H9 (cell line): ENCODE measurements around the gene OR12D1. TPM values are rescaled to one million over a fixed set of nuclear protein-coding genes. Genes with fewer than 3 reads are reported as not detected.

Experiments
- DNase-seq: peaks from one replicate; pipeline ENCODE4 v3.0.0-alpha.2; 2017
- H2AFZ ChIP-seq: one replicate; pipeline ENCODE4 v1.6.1; 2013; ENCODE audit warnings: mild to moderate bottlenecking, low read length, control low read depth, moderate library complexity
- H2AK5ac ChIP-seq: 2 replicates; pipeline ENCODE4 v1.6.1; 2013; ENCODE audit warnings: low read length, control low read depth, mixed read lengths; ENCODE audit not compliant: insufficient read length
- H2BK120ac ChIP-seq: one replicate; pipeline ENCODE4 v1.6.1; 2013; ENCODE audit warnings: low read depth, mild to moderate bottlenecking, low read length, control low read depth, inconsistent platforms; ENCODE audit not compliant: poor library complexity, severe bottlenecking
- H2BK12ac ChIP-seq: 2 replicates; pipeline ENCODE4 v1.6.1; 2013; ENCODE audit warnings: low read length, control low read depth, mixed read lengths, low read depth; ENCODE audit not compliant: insufficient read length
- H2BK15ac ChIP-seq: 2 replicates; pipeline ENCODE4 v1.6.1; 2013; ENCODE audit warnings: low read depth, low read length, control low read depth
- H2BK20ac ChIP-seq: one replicate; pipeline ENCODE4 v1.6.1; 2013; ENCODE audit warnings: low read depth, mild to moderate bottlenecking, low read length, control low read depth, inconsistent platforms; ENCODE audit not compliant: poor library complexity, severe bottlenecking
- H2BK5ac ChIP-seq: 2 replicates; pipeline ENCODE4 v1.6.1; 2013; ENCODE audit warnings: low read length, control low read depth, mixed read lengths; ENCODE audit not compliant: insufficient read length
- H3K14ac ChIP-seq: 2 replicates; pipeline ENCODE4 v1.6.1; 2013; ENCODE audit warnings: low read length, control low read depth; ENCODE audit not compliant: insufficient read depth
- H3K18ac ChIP-seq: 2 replicates; pipeline ENCODE4 v1.6.1; 2013; ENCODE audit warnings: low read depth, mild to moderate bottlenecking, mixed read lengths, low read length, control low read depth; ENCODE audit not compliant: insufficient read length
- H3K23ac ChIP-seq: 2 replicates; pipeline ENCODE4 v1.6.1; 2013; ENCODE audit warnings: low read length, control low read depth, mixed read lengths, low read depth; ENCODE audit not compliant: insufficient read length
- H3K23me2 ChIP-seq: 2 replicates; pipeline ENCODE4 v1.6.1; 2013; ENCODE audit warnings: low read depth, mild to moderate bottlenecking, mixed read lengths, low read length, control low read depth; ENCODE audit not compliant: insufficient read length, poor library complexity, severe bottlenecking
- H3K27ac ChIP-seq: 2 replicates; pipeline ENCODE4 v1.5.1; 2013; ENCODE audit warnings: low read length, control low read depth, mixed read lengths, low read depth; ENCODE audit not compliant: insufficient read length
- H3K27me3 ChIP-seq: 2 replicates; pipeline ENCODE4 v1.6.1; 2013; ENCODE audit warnings: low read length, control low read depth, inconsistent platforms; ENCODE audit not compliant: insufficient read depth
- H3K4ac ChIP-seq: 2 replicates; pipeline ENCODE4 v1.6.1; 2013; ENCODE audit warnings: low read depth, mild to moderate bottlenecking, control low read depth, inconsistent platforms, low read length, moderate library complexity
- H3K4me1 ChIP-seq: 2 replicates; pipeline ENCODE4 v1.6.1; 2013; ENCODE audit warnings: low read length, control low read depth, inconsistent platforms; ENCODE audit not compliant: insufficient read depth
- H3K4me2 ChIP-seq: 2 replicates; pipeline ENCODE4 v1.6.1; 2013; ENCODE audit warnings: low read length, control low read depth, mixed read lengths; ENCODE audit not compliant: insufficient read length, insufficient read depth
- H3K56ac ChIP-seq: 2 replicates; pipeline ENCODE4 v1.6.1; 2013; ENCODE audit warnings: low read depth, mild to moderate bottlenecking, mixed read lengths, low read length, control low read depth; ENCODE audit not compliant: insufficient read length
- H3K79me1 ChIP-seq: 2 replicates; pipeline ENCODE4 v1.6.1; 2013; ENCODE audit warnings: low read depth, mild to moderate bottlenecking, moderate library complexity, low read length, control low read depth, inconsistent platforms; ENCODE audit not compliant: insufficient read depth, poor library complexity, severe bottlenecking
- H3K79me2 ChIP-seq: 2 replicates; pipeline ENCODE4 v1.6.1; 2013; ENCODE audit warnings: low read length, control low read depth, inconsistent platforms; ENCODE audit not compliant: insufficient read depth
- H3K9ac ChIP-seq: 2 replicates; pipeline ENCODE4 v1.6.1; 2013; ENCODE audit warnings: low read length, control low read depth, mixed read lengths; ENCODE audit not compliant: insufficient read length; ENCODE audit errors: extremely low read depth
- H3K9me3 ChIP-seq: one replicate; pipeline ENCODE4 v1.6.1; 2013; ENCODE audit warnings: low read depth, low read length, inconsistent platforms; ENCODE audit not compliant: control insufficient read depth
- H3T11ph ChIP-seq: one replicate; pipeline ENCODE4 v1.6.1; 2013; ENCODE audit warnings: mild to moderate bottlenecking, low read length, control low read depth, inconsistent platforms
- H4K20me1 ChIP-seq: one replicate; pipeline ENCODE4 v1.6.1; 2013; ENCODE audit not compliant: control insufficient read depth, insufficient read length, insufficient read depth
- H4K5ac ChIP-seq: 2 replicates; pipeline ENCODE4 v1.6.1; 2013; ENCODE audit warnings: low read depth, mild to moderate bottlenecking, mixed read lengths, low read length, control low read depth; ENCODE audit not compliant: insufficient read length
- H4K8ac ChIP-seq: replicated peaks from 2 replicates; pipeline ENCODE4 v1.6.1; 2013; ENCODE audit warnings: low read length, control low read depth, mixed read lengths, low read depth; ENCODE audit not compliant: insufficient read length
- H4K91ac ChIP-seq: 2 replicates; pipeline ENCODE4 v1.6.1; 2013; ENCODE audit warnings: low read depth, mild to moderate bottlenecking, moderate library complexity, mixed read lengths, low read length, control low read depth; ENCODE audit not compliant: insufficient read length
- H3K27ac Mint-ChIP-seq, 3 experiments: 2 replicates in 2 of 3; 3 replicates in 1 of 3; pipeline ENCODE4 v1.8.0; 2020 to 2021; ENCODE audit warnings: mixed read lengths in 3 of 3, mild to moderate bottlenecking in 1 of 3, moderate library complexity in 1 of 3
- H3K27me3 Mint-ChIP-seq: 2 replicates; pipeline ENCODE4 v1.8.0; 2021; ENCODE audit warnings: low read depth, mild to moderate bottlenecking, moderate library complexity, mixed read lengths
- H3K36me3 Mint-ChIP-seq, 3 experiments: 2 replicates in 2 of 3; 3 replicates in 1 of 3; pipeline ENCODE4 v1.8.0; 2020 to 2021; ENCODE audit warnings: low read depth in 3 of 3, mixed read lengths in 3 of 3; ENCODE audit not compliant: insufficient read depth in 1 of 3
- H3K4me1 Mint-ChIP-seq, 2 experiments: 2 replicates each; pipeline ENCODE4 v1.8.0; 2020; ENCODE audit warnings: mixed read lengths in 2 of 2
- H3K4me3 Mint-ChIP-seq, 2 experiments: 2 replicates in 1 of 2; 3 replicates in 1 of 2; pipeline ENCODE4 v1.8.0; 2020 to 2021; ENCODE audit warnings: mild to moderate bottlenecking in 2 of 2, mixed read lengths in 2 of 2, moderate library complexity in 1 of 2
- H3K9me3 Mint-ChIP-seq, 2 experiments: 2 replicates in 1 of 2; 3 replicates in 1 of 2; pipeline ENCODE4 v1.8.0; 2020; ENCODE audit warnings: mild to moderate bottlenecking in 2 of 2, mixed read lengths in 2 of 2, moderate library complexity in 1 of 2
- WGBS: extraction: QIAGEN DNeasy Blood & Tissue Kit; methylation state at CpG from one replicate; pipeline ENCODE4 v1.1.7; 2013; ENCODE audit warnings: missing lambda C conversion rate, low lambda C conversion rate, mixed read lengths; ENCODE audit not compliant: insufficient read length; ENCODE audit errors: extremely low coverage; 5-methylcytosine and 5-hydroxymethylcytosine counted together
- total RNA-seq: library from RNA; stranded (reverse); gene quantifications from 2 replicates; pipeline ENCODE4 v1.2.1, GENCODE V29; 2021
- TF ChIP-seq, protein P1 (sequence below): fragments of 200-600 bp; sonication (generic); conservative IDR thresholded peaks from 3 replicates; pipeline ENCODE4 v1.8.0; 2021; ENCODE audit warnings: antibody characterized with exemption, mild to moderate bottlenecking

Gene OR12D1
- total RNA-seq, 1 experiment from 2014 or later: not detected

DNA sequence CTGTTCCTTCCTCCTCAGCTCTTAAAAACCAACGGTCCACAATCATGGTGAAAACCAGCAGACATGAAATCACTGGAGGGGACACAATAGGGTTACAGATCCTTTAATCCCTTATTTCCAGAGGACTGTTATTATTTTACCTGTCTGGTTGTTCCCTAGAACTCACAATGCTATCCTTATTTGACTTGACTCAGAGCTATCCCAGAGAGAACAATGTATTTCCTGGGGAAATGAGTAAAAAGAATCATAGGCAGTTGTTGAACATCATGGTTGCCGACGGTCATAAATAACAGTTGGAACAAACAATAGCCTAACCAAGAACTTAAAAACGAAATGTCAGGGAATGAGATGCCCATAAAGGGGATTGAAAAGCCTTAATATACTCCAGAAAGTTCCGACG is 51.5 kb downstream of the OR12D1 start:
- H2BK5ac ChIP-seq: no peak overlapping the region
- H4K91ac ChIP-seq: no peak overlapping the region
- no peaks in the 10 kb centered on the region for H3K27me3 ChIP-seq
- Mint-ChIP-seq H3K27me3 (no peaks in the 10 kb centered on the region; the same call in 1 of the 2 replicates), H3K9me3 (peaks cover 0 to 2% of the 10 kb centered on the region in 2 experiments; a peak in 3 of 5 replicates), H3K36me3 (no peaks in the 10 kb centered on the region), H3K4me1 (peaks cover 3% of the 10 kb centered on the region in 2 experiments; a peak in 3 of 4 replicates), H3K27ac (no peak overlapping the region), H3K4me3 (no peak overlapping the region)
- H3K79me1 ChIP-seq: no peaks in the 10 kb centered on the region
- H3K79me2 ChIP-seq: no peaks in the 10 kb centered on the region
- no peak overlapping the region for H2BK15ac ChIP-seq
- H3K4ac ChIP-seq: no peak overlapping the region
- no peaks in the 10 kb centered on the region for H3K23me2 ChIP-seq
- DNase-seq: no peak
- no peak overlapping the region for H2BK20ac ChIP-seq
- no peak overlapping the region for H3T11ph ChIP-seq
- H3K18ac ChIP-seq: no peak overlapping the region
- no peaks in the 10 kb centered on the region for H3K9me3 ChIP-seq
- H3K23ac ChIP-seq: no peak overlapping the region
- H3K56ac ChIP-seq: no peak overlapping the region
- no peak overlapping the region for H2BK12ac ChIP-seq
- no peak overlapping the region for H2AFZ ChIP-seq
- H3K14ac ChIP-seq: no peak overlapping the region
- no peak overlapping the region for H2AK5ac ChIP-seq
- no peak overlapping the region for H3K27ac ChIP-seq
- H3K4me1 ChIP-seq: 0 out of 2 replicates have a peak, but pooled peaks cover 4% of the 10 kb centered on the region
- H2BK120ac ChIP-seq: no peak overlapping the region
- H4K8ac ChIP-seq: no peak overlapping the region
- H3K9ac ChIP-seq: no peak overlapping the region
- TF ChIP-seq, protein P1, sequence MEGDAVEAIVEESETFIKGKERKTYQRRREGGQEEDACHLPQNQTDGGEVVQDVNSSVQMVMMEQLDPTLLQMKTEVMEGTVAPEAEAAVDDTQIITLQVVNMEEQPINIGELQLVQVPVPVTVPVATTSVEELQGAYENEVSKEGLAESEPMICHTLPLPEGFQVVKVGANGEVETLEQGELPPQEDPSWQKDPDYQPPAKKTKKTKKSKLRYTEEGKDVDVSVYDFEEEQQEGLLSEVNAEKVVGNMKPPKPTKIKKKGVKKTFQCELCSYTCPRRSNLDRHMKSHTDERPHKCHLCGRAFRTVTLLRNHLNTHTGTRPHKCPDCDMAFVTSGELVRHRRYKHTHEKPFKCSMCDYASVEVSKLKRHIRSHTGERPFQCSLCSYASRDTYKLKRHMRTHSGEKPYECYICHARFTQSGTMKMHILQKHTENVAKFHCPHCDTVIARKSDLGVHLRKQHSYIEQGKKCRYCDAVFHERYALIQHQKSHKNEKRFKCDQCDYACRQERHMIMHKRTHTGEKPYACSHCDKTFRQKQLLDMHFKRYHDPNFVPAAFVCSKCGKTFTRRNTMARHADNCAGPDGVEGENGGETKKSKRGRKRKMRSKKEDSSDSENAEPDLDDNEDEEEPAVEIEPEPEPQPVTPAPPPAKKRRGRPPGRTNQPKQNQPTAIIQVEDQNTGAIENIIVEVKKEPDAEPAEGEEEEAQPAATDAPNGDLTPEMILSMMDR: no peak
- H4K20me1 ChIP-seq: no peaks in the 10 kb centered on the region
- H3K4me2 ChIP-seq: no peak overlapping the region
- no CpG with 5 or more reads among the region's 6 CpGs for WGBS
- no peak overlapping the region for H4K5ac ChIP-seq

Other genes starting within 250 kb of the OR12D1 start
- gene OR2J2, start 244.0 kb upstream of the OR12D1 start, total RNA-seq: not detected in 2 replicates
- gene OR14J1, start 113.2 kb upstream of the OR12D1 start, total RNA-seq: not detected in 2 replicates
- gene OR5V1, start 46.1 kb upstream of the OR12D1 start, total RNA-seq: not detected in 2 replicates
- gene OR12D3, start 39.6 kb upstream of the OR12D1 start, total RNA-seq: not detected in 2 replicates
- not detected in 2 replicates for gene OR12D2, start 19.3 kb upstream of the OR12D1 start, total RNA-seq
- not detected in 2 replicates for gene OR10C1, start 24.4 kb downstream of the OR12D1 start, total RNA-seq
- gene OR11A1, start 42.1 kb downstream of the OR12D1 start, total RNA-seq: not detected in 2 replicates
- gene OR2H1, start 42.2 kb downstream of the OR12D1 start, total RNA-seq: not detected in 2 replicates
- not detected in 2 replicates for gene MAS1L, start 73.0 kb downstream of the OR12D1 start, total RNA-seq
- gene UBD, start 144.8 kb downstream of the OR12D1 start, total RNA-seq: not detected in 2 replicates
- gene OR2H2, start 170.2 kb downstream of the OR12D1 start, total RNA-seq: not detected in 2 replicates
- gene GABBR1, start 218.3 kb downstream of the OR12D1 start, total RNA-seq: 132 and 146 TPM in 2 replicates
- gene MOG, start 242.2 kb downstream of the OR12D1 start, total RNA-seq: 0.55 and 0.83 TPM in 2 replicates